PC-3 (cell line): ENCODE results near the gene MB. TPM values are rescaled to one million over a fixed set of nuclear protein-coding genes. Genes with fewer than 3 reads are reported as not detected.

ENCODE experiments used
- ATAC-seq: fragments of 200-7000 bp; cut with Tn5 transposase; 2 replicates; pipeline ENCODE4 v1.9.1; 2020; ENCODE audit warnings: mild to moderate bottlenecking, moderate library complexity
- BruUV-seq: library from RNA; stranded (reverse); fragments of 400-500 nt; replicated peaks from 2 replicates; lab custom pipeline; 2021; lab: Mats Ljungman, UMichigan
- CTCF ChIA-PET: fragments of 300-600 bp; sonication (Branson Sonifier 250); formaldehyde crosslinking; loops from one replicate; lab custom pipeline; 2022; ENCODE audit warnings: antibody characterized with exemption; lab: Charles Lee
- POLR2A ChIA-PET: fragments of 300-600 bp; sonication (Branson Sonifier 250); formaldehyde crosslinking; loops from one replicate; lab custom pipeline; 2022; ENCODE audit warnings: antibody characterized with exemption; ENCODE audit not compliant: unreplicated experiment; lab: Charles Lee
- DNase-seq: peaks from one replicate; pipeline ENCODE4 v3.0.0-alpha.2; 2015
- H2AFZ ChIP-seq: fragments of 300-600 bp; sonication (generic); 2 replicates; pipeline ENCODE4 v1.6.0; 2016; ENCODE audit warnings: antibody characterized with exemption, low read length
- H3F3A ChIP-seq: fragments of 300-600 bp; sonication (generic); one replicate; pipeline ENCODE4 v1.6.0; 2017; ENCODE audit warnings: antibody characterized with exemption, low read length, control low read depth, mild to moderate bottlenecking; ENCODE audit not compliant: unreplicated experiment
- H3K27ac ChIP-seq: fragments of 300-600 bp; sonication (generic); 2 replicates; pipeline ENCODE4 v1.5.1; 2016; ENCODE audit warnings: mild to moderate bottlenecking, low read length
- H3K27me3 ChIP-seq: fragments of 300-600 bp; sonication (generic); 2 replicates; pipeline ENCODE4 v1.6.1; 2016; ENCODE audit warnings: low read length, mixed read lengths
- H3K36me3 ChIP-seq: fragments of 300-600 bp; sonication (generic); 2 replicates; pipeline ENCODE4 v1.6.1; 2016; ENCODE audit warnings: low read depth, mixed run types, low read length, mixed read lengths
- H3K4me1 ChIP-seq: fragments of 300-600 bp; sonication (generic); 2 replicates; pipeline ENCODE4 v1.5.1; 2016; ENCODE audit warnings: low read length; ENCODE audit not compliant: insufficient read depth
- H3K4me2 ChIP-seq: fragments of 300-600 bp; sonication (generic); 2 replicates; pipeline ENCODE4 v1.6.0; 2016; ENCODE audit warnings: low read length
- H3K4me3 ChIP-seq: fragments of 300-600 bp; sonication (generic); 2 replicates; pipeline ENCODE4 v1.5.1; 2016; ENCODE audit warnings: mild to moderate bottlenecking, low read length, mixed read lengths
- H3K79me2 ChIP-seq: fragments of 300-600 bp; sonication (generic); 2 replicates; pipeline ENCODE4 v1.6.1; 2017; ENCODE audit warnings: low read length, mixed read lengths
- H3K9ac ChIP-seq: fragments of 300-600 bp; sonication (generic); 2 replicates; pipeline ENCODE4 v1.6.0; 2016; ENCODE audit warnings: mild to moderate bottlenecking, low read length
- H3K9me2 ChIP-seq: fragments of 300-600 bp; sonication (generic); replicated peaks from 2 replicates; pipeline ENCODE4 v1.6.1; 2016; ENCODE audit warnings: mixed run types, low read length, mixed read lengths
- H3K9me3 ChIP-seq: fragments of 300-600 bp; sonication (generic); 2 replicates; pipeline ENCODE4 v1.6.1; 2016; ENCODE audit warnings: low read length, mixed read lengths
- H4K20me1 ChIP-seq: fragments of 300-600 bp; sonication (generic); 2 replicates; pipeline ENCODE4 v1.6.1; 2016; ENCODE audit warnings: low read length, mixed read lengths
- EZH2 ChIP-seq: fragments of 300-600 bp; sonication (generic); IDR thresholded peaks from one replicate; pipeline ENCODE4 v1.6.1; 2017; ENCODE audit warnings: antibody characterized with exemption, mild to moderate bottlenecking, low read length; ENCODE audit not compliant: unreplicated experiment
- EZH2phosphoT487 ChIP-seq: fragments of 300-600 bp; sonication (generic); IDR thresholded peaks from 2 replicates; pipeline ENCODE4 v1.6.1; 2018; ENCODE audit warnings: mild to moderate bottlenecking, antibody characterized with exemption, low read length, borderline replicate concordance
- intact Hi-C: fragments of 100-400 bp; cut with micrococcal nuclease; formaldehyde crosslinking; loops from 2 replicates; pipeline ENCODE4 v1.9.0; 2023
- total RNA-seq: library from RNA; depleted of rRNA; stranded (reverse); fragments of >200 nt; gene quantifications from 2 replicates; pipeline ENCODE4 v1.2.3, GENCODE V29; 2014
- TF ChIP-seq, protein P1 (sequence below): fragments of 300-600 bp; sonication (generic); conservative IDR thresholded peaks from 2 replicates; pipeline ENCODE4 v1.5.1; 2017; ENCODE audit warnings: antibody characterized with exemption, low read depth, mild to moderate bottlenecking, low read length

MB gene
- total RNA-seq, 1 experiment from 2014 or later = 14.6 TPM

DNA sequence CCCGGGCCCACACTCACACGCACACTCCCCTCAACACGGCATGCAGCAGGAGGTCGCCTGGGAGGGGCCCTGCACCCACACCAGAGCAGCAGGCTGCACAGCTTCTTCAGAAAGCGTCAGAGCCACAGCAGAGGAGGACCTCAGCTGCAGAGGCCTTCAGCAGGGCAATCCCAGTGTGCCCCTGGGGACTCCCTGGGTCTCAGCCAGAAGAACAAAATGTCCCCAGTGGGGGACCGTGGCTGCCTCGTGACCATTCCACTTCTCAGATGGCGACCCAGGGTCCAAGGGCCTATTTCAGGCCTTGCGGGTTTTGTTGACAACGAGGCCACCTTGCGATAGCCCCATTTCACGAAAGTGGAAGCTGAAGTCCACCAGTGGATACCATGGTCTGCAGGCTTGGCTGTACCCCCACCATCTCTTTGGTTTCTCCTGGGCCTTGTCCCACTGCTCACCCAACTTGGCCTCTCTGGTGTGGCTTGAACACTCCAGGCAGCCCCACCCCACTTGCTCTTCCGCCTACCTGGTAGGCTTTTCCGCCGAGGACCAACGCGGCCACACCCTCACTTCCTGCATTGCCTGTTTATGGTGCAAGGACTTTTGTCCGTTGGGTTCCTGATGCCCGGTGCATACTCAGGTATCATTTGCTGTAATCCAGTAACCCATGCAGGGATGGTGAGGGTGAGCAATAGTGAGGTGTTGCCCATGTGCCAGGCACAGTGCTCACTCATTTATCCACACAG lies 38.1 kb downstream of the MB start:
- Histone ChIP-seq H3F3A (no peaks in the 10 kb centered on the region), H3K79me2 (no peaks in the 10 kb centered on the region), H3K4me1 (0 out of 2 replicates have a peak, but pooled peaks cover 3% of the 10 kb centered on the region), H3K9me3 (no peaks in the 10 kb centered on the region), H2AFZ (no peak overlapping the region), H4K20me1 (no peaks in the 10 kb centered on the region), H3K36me3 (no peaks in the 10 kb centered on the region; the same call in 1 of the 2 replicates), H3K9ac (no peak overlapping the region), H3K27me3 (no peaks in the 10 kb centered on the region), H3K9me2 (no peaks in the 10 kb centered on the region), H3K4me3 (no peak overlapping the region), H3K27ac (no peak overlapping the region), H3K4me2 (no peak overlapping the region)
- intact Hi-C loops = no loop called here
- POLR2A ChIA-PET = no interaction called here
- DNase-seq (no peak), ATAC-seq (no peak)
- TF ChIP-seq, protein P1, sequence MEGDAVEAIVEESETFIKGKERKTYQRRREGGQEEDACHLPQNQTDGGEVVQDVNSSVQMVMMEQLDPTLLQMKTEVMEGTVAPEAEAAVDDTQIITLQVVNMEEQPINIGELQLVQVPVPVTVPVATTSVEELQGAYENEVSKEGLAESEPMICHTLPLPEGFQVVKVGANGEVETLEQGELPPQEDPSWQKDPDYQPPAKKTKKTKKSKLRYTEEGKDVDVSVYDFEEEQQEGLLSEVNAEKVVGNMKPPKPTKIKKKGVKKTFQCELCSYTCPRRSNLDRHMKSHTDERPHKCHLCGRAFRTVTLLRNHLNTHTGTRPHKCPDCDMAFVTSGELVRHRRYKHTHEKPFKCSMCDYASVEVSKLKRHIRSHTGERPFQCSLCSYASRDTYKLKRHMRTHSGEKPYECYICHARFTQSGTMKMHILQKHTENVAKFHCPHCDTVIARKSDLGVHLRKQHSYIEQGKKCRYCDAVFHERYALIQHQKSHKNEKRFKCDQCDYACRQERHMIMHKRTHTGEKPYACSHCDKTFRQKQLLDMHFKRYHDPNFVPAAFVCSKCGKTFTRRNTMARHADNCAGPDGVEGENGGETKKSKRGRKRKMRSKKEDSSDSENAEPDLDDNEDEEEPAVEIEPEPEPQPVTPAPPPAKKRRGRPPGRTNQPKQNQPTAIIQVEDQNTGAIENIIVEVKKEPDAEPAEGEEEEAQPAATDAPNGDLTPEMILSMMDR = no peak
- TF ChIP-seq EZH2 (no peak), EZH2phosphoT487 (no peak)
- CTCF ChIA-PET = no interaction called here
- BruUV-seq = no TSS peak

GRCh38 chr22:35577799-35578659 lies 39.1 kb downstream of the MB start:
- H3K27ac ChIP-seq = no peak overlapping the region
- H3F3A ChIP-seq = no peaks in the 10 kb centered on the region
- H3K4me3 ChIP-seq = no peak overlapping the region
- no peaks in the 10 kb centered on the region for H3K9me3 ChIP-seq
- no peaks in the 10 kb centered on the region for H3K9me2 ChIP-seq
- no peak overlapping the region for H3K9ac ChIP-seq
- TF ChIP-seq EZH2phosphoT487 (no peak), EZH2 (no peak)
- TF ChIP-seq, protein P1 = no peak
- POLR2A ChIA-PET = no interaction called here
- intact Hi-C loops = no loop called here
- H2AFZ ChIP-seq = no peak overlapping the region
- ATAC-seq (no peak), DNase-seq (no peak)
- no peaks in the 10 kb centered on the region for H3K4me1 ChIP-seq
- H3K27me3 ChIP-seq = no peaks in the 10 kb centered on the region
- CTCF ChIA-PET = no interaction called here
- no peaks in the 10 kb centered on the region; the same call in 1 of the 2 replicates for H3K36me3 ChIP-seq
- no TSS peak for BruUV-seq
- H3K79me2 ChIP-seq = no peaks in the 10 kb centered on the region
- no peak overlapping the region for H3K4me2 ChIP-seq
- no peaks in the 10 kb centered on the region for H4K20me1 ChIP-seq
